LNCAP (cell line): ENCODE data around the gene S100PBP.

Source experiments
- CTCF ChIP-seq: fragments of 450-650 bp; IDR thresholded peaks from 2 replicates; pipeline ENCODE4 v1.5.1; 2017; ENCODE audit warnings: mild to moderate bottlenecking

The S100PBP gene

DNA sequence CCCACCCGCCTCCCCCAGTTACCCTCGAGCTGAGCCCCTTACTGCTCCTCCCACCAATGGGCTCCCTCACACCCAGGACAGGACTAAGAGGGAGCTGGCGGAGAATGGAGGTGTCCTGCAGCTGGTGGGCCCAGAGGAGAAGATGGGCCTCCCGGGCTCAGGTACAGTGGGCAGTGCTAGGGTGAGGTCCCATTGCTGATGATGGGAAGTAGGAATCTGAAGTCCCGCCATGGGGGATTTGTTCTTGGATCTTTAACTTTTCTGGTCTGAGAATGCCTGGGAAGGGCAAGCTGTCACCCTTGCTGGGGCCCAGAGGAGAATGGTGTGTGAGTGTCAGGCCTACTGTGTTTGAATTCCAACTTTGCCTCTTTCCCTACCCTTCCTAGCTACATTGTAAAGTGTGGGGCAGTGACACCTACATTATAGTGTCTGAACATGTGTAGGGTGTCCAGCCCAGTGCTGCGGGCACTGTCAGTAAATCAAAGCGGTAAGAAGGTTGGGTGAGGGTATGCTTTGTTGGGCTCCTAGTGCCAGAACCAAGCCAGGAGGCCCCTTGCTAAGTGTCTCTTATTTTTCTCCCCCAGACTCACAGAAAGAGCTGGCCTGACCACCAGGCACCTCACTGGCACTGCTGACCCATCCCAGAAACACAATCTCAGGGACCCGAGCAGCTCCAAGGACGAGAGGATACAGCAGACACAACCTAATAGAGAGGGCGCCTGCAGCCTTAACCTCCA, 45.0 kb upstream of the S100PBP start:
- no peak for TF ChIP-seq CTCF

DNA sequence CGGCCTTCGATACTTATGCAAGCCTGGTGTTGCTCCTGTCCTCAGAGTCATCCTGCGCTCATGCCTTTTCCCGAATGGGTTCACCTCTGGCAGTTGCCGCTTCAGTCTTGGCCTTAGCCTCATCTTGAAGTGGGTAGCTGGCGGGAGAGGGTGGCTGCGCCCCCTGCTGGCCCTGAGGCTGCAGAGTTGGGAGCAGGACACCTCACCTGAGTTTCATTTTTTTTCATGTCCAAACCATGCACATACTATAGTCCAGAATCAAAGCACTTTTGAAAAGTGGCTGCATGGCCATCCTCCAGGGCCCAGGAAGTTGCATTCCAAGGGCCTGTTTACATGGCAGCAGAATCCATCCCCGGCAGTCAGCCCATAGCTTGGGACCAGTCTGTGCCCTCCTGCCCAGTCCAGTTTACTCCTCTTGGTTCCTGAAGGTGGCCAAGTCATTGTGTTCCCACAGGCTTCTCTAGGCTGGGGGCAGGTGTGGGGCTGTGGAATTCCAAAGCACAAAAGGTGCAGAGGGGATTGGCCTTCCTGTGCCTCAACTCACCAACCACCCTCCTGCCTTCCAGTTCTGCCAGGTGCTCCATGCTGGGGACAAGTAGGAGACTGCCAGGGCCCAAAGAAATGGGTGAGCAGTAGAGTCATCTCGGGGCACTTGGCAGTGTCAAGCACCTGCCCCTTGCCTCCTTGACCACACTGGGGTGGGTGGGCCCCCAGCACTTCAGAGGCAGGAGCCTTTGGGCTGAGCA, 44.3 kb upstream of the S100PBP start:
- TF ChIP-seq CTCF, result peak; percentile 94

DNA sequence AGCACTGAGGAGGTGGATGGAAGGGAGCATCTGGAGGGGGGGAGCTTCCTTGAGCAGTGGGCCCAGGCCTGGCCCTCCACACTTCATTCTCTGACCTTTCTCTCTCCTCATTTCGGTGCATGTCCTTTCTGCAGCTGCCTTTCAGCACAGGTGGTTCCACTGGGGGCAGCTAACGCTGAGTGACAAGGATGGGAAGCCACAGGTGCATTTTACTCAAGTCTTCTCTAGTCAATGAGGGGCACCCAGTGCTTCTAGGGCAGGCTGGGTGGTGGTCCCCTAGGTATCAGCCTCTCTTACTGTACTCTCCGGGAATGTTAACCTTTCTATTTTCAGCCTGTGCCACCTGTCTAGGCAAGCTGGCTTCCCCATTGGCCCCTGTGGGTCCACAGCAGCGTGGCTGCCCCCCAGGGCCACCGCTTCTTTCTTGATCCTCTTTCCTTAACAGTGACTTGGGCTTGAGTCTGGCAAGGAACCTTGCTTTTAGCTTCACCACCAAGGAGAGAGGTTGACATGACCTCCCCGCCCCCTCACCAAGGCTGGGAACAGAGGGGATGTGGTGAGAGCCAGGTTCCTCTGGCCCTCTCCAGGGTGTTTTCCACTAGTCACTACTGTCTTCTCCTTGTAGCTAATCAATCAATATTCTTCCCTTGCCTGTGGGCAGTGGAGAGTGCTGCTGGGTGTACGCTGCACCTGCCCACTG, 43.5 kb upstream of the S100PBP start:
- no peak for TF ChIP-seq CTCF

DNA sequence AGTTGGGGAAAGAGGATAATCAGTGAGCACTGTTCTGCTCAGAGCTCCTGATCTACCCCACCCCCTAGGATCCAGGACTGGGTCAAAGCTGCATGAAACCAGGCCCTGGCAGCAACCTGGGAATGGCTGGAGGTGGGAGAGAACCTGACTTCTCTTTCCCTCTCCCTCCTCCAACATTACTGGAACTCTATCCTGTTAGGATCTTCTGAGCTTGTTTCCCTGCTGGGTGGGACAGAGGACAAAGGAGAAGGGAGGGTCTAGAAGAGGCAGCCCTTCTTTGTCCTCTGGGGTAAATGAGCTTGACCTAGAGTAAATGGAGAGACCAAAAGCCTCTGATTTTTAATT, 43.0 kb upstream of the S100PBP start:
- no peak for TF ChIP-seq CTCF

DNA sequence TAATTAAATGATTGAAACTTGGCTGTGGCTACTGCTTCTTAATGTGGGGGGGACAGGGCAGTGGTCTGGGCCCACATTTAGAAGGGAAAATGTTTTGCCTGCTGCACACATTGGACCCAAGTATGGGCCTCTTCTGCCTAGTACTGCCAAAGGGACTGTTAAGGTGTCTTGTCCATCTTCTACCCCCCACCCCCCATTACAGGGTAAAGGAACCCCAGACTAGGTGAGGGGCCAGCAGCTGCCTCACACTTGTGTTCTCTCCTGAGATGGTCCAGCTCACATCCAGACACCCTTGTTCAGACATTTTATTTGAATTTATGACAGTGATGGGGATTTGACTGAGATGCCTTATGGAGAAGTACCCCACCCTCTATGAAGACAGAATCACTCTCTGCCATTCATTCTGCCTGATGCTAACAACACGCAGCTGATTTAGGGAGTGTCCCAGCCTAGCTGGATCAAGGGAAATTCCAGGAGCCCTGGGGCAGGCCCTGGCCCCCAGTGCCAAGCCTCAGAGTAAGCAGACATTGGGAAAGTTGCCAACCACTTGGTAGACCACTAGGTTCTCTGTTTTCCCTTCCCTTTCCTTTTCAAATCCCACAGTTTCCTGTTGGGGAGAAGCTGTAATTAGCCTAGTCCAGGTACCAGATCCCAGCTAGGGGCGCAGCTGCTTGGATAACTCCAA, 42.4 kb upstream of the S100PBP start:
- TF ChIP-seq CTCF, result no peak

DNA sequence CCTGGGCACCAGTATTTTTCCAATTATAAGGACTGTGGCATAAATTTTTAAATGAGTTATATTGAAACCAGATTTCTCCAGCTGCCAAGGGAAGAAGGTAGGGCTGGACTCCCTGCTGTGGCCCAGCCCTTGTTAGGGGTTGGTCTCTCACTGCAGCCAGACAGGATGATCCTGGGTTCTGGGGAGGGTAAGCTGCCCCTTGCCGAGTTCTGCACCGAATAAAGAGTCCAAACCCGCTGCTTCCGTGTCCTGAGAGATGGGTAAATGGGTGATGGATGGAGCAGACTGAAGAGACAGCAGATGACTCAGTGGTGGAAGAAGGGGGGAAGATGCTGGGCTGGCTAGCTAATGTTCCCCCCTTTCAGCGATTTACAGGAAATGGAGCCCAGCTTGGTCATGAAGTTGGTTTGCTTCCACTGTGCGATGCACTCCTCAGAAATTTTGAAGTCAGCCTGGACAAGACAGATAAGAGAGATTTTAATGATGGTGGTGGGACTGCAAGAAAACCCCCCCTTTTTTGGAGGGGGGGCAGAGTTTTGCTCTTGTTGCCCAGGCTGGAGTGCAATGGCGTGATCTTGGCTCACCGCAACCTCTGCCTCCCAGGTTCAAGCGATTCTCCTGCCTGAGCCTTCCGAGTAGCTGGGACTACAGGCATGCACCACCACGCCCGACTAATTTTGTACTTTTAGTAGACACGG, 41.7 kb upstream of the S100PBP start:
- TF ChIP-seq CTCF, result no peak

GRCh38 chr1:32779242-32779641, 38.2 kb upstream of the S100PBP start:
- TF ChIP-seq CTCF, result no peak
